Small intestine (tissue), 7 donors: Measurements from ENCODE around the gene KLHL33. TPM values are rescaled to one million over a fixed set of nuclear protein-coding genes. Genes with fewer than 3 reads are reported as not detected.

Experiments
- DNase-seq, 2 donors: peaks; one replicate each; pipeline versions ENCODE4 v3.0.0 to v3.0.0-alpha.2; 2013
- FAIRE-seq: peaks from 2 replicates; lab custom pipeline; 2012; peaks lifted over from hg19 to GRCh38; lab: Jason Lieb, UNC
- H3K27ac ChIP-seq, 3 donors: one replicate each; pipeline ENCODE4 v1.5.1; 2013; ENCODE audit warnings: low read length in 2 of 3, mild to moderate bottlenecking in 2 of 3, control low read depth in 1 of 3, inconsistent platforms in 1 of 3, low read depth in 1 of 3, moderate library complexity in 1 of 3
- H3K27me3 ChIP-seq, 3 donors: one replicate each; pipeline ENCODE4 v1.6.1; 2013; ENCODE audit warnings: low read length in 3 of 3, inconsistent platforms in 1 of 3; ENCODE audit not compliant: control insufficient read depth in 3 of 3, insufficient read depth in 3 of 3
- H3K36me3 ChIP-seq, 3 donors: one replicate each; pipeline ENCODE4 v1.6.1; 2013; ENCODE audit warnings: low read length in 3 of 3, inconsistent platforms in 1 of 3, low read depth in 1 of 3, mild to moderate bottlenecking in 1 of 3, moderate library complexity in 1 of 3; ENCODE audit not compliant: control insufficient read depth in 3 of 3, insufficient read depth in 2 of 3
- H3K4me1 ChIP-seq, 3 donors: one replicate each; pipeline ENCODE4 v1.6.1; 2013; ENCODE audit warnings: low read length in 2 of 3, inconsistent platforms in 1 of 3, low read depth in 1 of 3, mild to moderate bottlenecking in 1 of 3, moderate library complexity in 1 of 3; ENCODE audit not compliant: control insufficient read depth in 3 of 3, insufficient read depth in 2 of 3
- H3K4me3 ChIP-seq, 3 donors: one replicate each; pipeline ENCODE4 v1.5.1; 2013; ENCODE audit warnings: low read length in 3 of 3, control low read depth in 1 of 3, inconsistent platforms in 1 of 3, low read depth in 1 of 3, mild to moderate bottlenecking in 1 of 3, moderate library complexity in 1 of 3
- H3K9me3 ChIP-seq, 2 donors: one replicate each; pipeline ENCODE4 v1.6.1; 2013; ENCODE audit warnings: low read depth in 1 of 2, low read length in 1 of 2; ENCODE audit not compliant: control insufficient read depth in 2 of 2, insufficient read depth in 1 of 2
- WGBS, 3 donors: extraction: QIAGEN DNeasy Blood & Tissue Kit; methylation state at CpG; one replicate each; pipeline ENCODE4 v1.1.7; 2013; 5-methylcytosine and 5-hydroxymethylcytosine counted together
- polyA plus RNA-seq, 4 donors: library from polyadenylated mRNA; stranded (reverse) in 3 of 4; unstranded in 1 of 4; fragments of 200-250 nt in 3 of 4; fragments of 120-200 nt in 1 of 4; gene quantifications; one replicate each; pipeline versions ENCODE4 v1.2.1 to v1.2.3, GENCODE V29; 2013
- donor health status: healthy with polysubstance abuse.
- donor health status: control.
- donor health status: control.
- donor health status: Bipolar disorder and iron deficiency.
- donor health status: healthy.

Gene KLHL33
- polyA plus RNA-seq, 4 donors = under 0.01 to 0.37 (median 0.07) TPM; not detected in 1

GRCh38 chr14:20383032-20383431, 52.9 kb downstream of the KLHL33 start:
- DNase-seq (no peak), FAIRE-seq (no peak)
- Histone ChIP-seq H3K9me3 (no peaks in the 10 kb centered on the region), H3K4me1 (peaks cover 0 to 28% (median 11%) of the 10 kb centered on the region in 3 donors), H3K27me3 (no peaks in the 10 kb centered on the region), H3K36me3 (peaks cover 41 to 95% (median 60%) of the 10 kb centered on the region in 3 donors), H3K27ac (no peak overlapping the region), H3K4me3 (no peak overlapping the region)
- WGBS, 3 donors = 93 to 98% (median 97%) methylated on average over 10 of the region's 10 CpGs

- H3K4me3 ChIP-seq = no peak overlapping the region
- H3K27ac ChIP-seq = no peak overlapping the region
- H3K4me1 ChIP-seq = peaks cover 0 to 33% (median 11%) of the 10 kb centered on the region in 3 donors
- H3K9me3 ChIP-seq = no peaks in the 10 kb centered on the region
- FAIRE-seq (no peak), DNase-seq (no peak)
- H3K27me3 ChIP-seq = no peaks in the 10 kb centered on the region
- WGBS, 3 donors = 95 to 99% (median 98%) methylated on average over 12 of the region's 12 CpGs
- H3K36me3 ChIP-seq = peaks cover 44 to 95% (median 61%) of the 10 kb centered on the region in 3 donors
Observed at GRCh38 chr14:20382526-20382925, 53.4 kb downstream of the KLHL33 start.

- H3K4me3 ChIP-seq = no peak overlapping the region
- peaks cover 42 to 92% (median 60%) of the 10 kb centered on the region in 3 donors for H3K36me3 ChIP-seq
- no peaks in the 10 kb centered on the region for H3K27me3 ChIP-seq
- H3K4me1 ChIP-seq = peaks cover 0 to 45% (median 14%) of the 10 kb centered on the region in 3 donors
- 87 to 91% (median 88%) methylated on average over 6 to 7 of the region's 7 CpGs for WGBS, 3 donors
- peak overlapping the region in 1 of 3 donors; percentile 77 for H3K27ac ChIP-seq
- DNase-seq (no peak), FAIRE-seq (no peak)
- no peaks in the 10 kb centered on the region for H3K9me3 ChIP-seq
Observed at GRCh38 chr14:20381341-20381740, 54.6 kb downstream of the KLHL33 start.

- FAIRE-seq = no peak
- H3K36me3 ChIP-seq = peaks cover 38 to 91% (median 58%) of the 10 kb centered on the region in 3 donors
Observed at GRCh38 chr14:20380681-20381080, 55.3 kb downstream of the KLHL33 start.

GRCh38 chr14:20379743-20380142, 56.2 kb downstream of the KLHL33 start:
- Histone ChIP-seq H3K27ac (peak overlapping the region; percentile 68 to 81 (median 77)), H3K9me3 (peaks cover 0 to 4% of the 10 kb centered on the region in 2 donors), H3K4me3 (no peak overlapping the region), H3K27me3 (no peaks in the 10 kb centered on the region), H3K36me3 (peaks cover 36 to 91% (median 55%) of the 10 kb centered on the region in 3 donors), H3K4me1 (peaks cover 0 to 58% (median 14%) of the 10 kb centered on the region in 3 donors)
- 14 to 34% (median 22%) methylated on average over 1 of the region's 1 CpG for WGBS, 3 donors
- DNase-seq = peak in 1 of 2 donors; percentile 97
- no peak for FAIRE-seq

More at GRCh38 chr14:20380681-20381080, 55.3 kb downstream of the KLHL33 start:
- Histone ChIP-seq H3K27me3 (no peaks in the 10 kb centered on the region), H3K27ac (peak overlapping the region; percentile 68 to 81 (median 77)), H3K4me1 (peaks cover 0 to 50% (median 14%) of the 10 kb centered on the region in 3 donors), H3K9me3 (no peaks in the 10 kb centered on the region), H3K4me3 (no peak overlapping the region)
- 74 to 89% (median 77%) methylated on average over 6 of the region's 6 CpGs for WGBS, 3 donors
- DNase-seq = peak; percentile 29 to 44

GRCh38 chr14:20377171-20377570, 58.8 kb downstream of the KLHL33 start:
- peak overlapping the region; percentile 69 to 96 (median 89) for H3K27ac ChIP-seq
- WGBS, 3 donors = 97 to 99% (median 97%) methylated on average over 2 of the region's 2 CpGs
- H3K36me3 ChIP-seq = peaks cover 30 to 88% (median 52%) of the 10 kb centered on the region in 3 donors
- peaks cover 0 to 4% of the 10 kb centered on the region in 2 donors for H3K9me3 ChIP-seq
- FAIRE-seq = no peak
- H3K27me3 ChIP-seq = no peaks in the 10 kb centered on the region
- DNase-seq = peak in 1 of 2 donors; percentile 64
- peaks cover 0 to 56% (median 14%) of the 10 kb centered on the region in 3 donors for H3K4me1 ChIP-seq
- H3K4me3 ChIP-seq = no peak overlapping the region

- peaks cover 32 to 78% (median 51%) of the 10 kb centered on the region in 3 donors for H3K36me3 ChIP-seq
- no peak for FAIRE-seq
- no peaks in the 10 kb centered on the region for H3K27me3 ChIP-seq
- H3K4me3 ChIP-seq = peak overlapping the region in 1 of 3 donors; percentile 2
- H3K27ac ChIP-seq = peak overlapping the region; percentile 72 to 96 (median 89)
- peak; percentile 95 to 97 for DNase-seq
- H3K9me3 ChIP-seq = peaks cover 0 to 4% of the 10 kb centered on the region in 2 donors
- WGBS, 3 donors = 12 to 68% (median 26%) methylated on average over 12 of the region's 12 CpGs
- H3K4me1 ChIP-seq = peaks cover 0 to 46% (median 11%) of the 10 kb centered on the region in 3 donors
Observed at GRCh38 chr14:20376071-20376588, 59.8 kb downstream of the KLHL33 start.
